ENCODE data around the gene SEPTIN10. TPM values are rescaled to one million over a fixed set of nuclear protein-coding genes. Genes with fewer than 3 reads are reported as not detected.
"Not testable (repeated sequence)": the region's sequence is repeated elsewhere in the genome, so short reads cannot be mapped to it uniquely, and the experiment has no call there.

SEPTIN10 gene
- total and polyA plus RNA-seq, 4 experiments from 2014 or later = 2.5 to 5.7 (median 4.2) TPM

DNA sequence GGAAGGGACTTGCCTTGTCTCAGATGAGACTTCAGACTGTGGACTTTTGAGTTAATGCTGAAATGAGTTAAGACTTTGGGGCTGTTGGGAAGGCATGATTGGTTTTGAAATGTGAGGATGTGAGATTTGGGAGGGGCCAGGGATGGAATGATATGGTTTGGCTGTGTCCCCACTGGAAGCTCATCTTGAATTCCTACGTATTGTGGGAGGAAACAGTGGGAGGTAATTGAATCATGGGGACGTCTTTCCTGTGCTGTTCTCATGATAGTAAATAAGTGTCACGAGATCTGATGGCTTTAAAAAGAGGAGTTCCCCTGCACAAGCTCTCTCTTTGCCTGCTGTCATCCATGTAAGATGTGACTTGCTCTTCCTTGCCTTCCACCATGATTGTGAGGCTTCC is 77.2 kb downstream of the SEPTIN10 start:
- not testable (repeated sequence) for H3K4me3 Mint-ChIP-seq; H3K4me3 ChIP-seq (ENCODE audit: low read length in 2 of 2)

DNA sequence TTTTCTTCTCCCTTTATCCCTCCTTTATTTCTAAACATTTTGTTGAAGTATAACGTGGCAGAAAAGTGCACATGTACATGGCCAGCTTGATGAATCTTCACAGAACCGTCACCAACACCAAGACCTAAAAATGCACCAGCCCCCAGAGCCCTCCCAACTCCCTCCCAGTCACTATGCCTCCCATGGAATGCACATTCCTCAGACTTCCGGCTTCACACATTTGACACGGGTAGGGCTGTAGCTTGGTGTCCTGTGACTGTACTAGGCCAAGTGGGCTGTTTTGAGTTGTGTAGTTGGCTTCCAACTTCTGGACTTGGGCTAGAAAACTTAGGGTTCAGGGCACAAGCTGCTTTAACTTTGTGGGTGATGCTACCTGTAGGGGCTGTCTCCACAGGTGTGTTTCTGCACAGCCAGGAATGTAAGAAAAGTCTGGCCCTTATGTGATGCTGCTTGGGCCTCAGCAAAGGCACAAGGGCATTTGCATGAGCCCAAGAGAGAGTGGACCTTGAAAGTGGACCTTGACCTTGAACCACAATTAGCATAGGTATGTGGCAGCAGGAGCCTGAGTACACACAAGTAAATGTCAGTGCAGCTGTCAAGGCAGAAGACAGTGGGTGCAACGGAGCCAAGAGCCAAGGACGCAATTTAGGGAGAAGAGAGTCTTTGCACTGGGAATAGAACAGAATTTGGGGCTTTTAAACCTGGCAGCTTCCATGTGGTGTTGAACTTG is 78.4 kb downstream of the SEPTIN10 start:
- peaks cover 6 to 17% of the 10 kb centered on the region in 2 donors for H3K27me3 Mint-ChIP-seq
- CTCF ChIA-PET (ENCODE audit: partially characterized antibody) = interaction anchor here (1.2 to 2.2 kb wide), 2 partner anchors 10 to 14 kb away, joined by 3 to 6 read pairs; no protein-coding TSS in a partner anchor
- H3K4me3 Mint-ChIP-seq = no peak overlapping the region

More for the DNA sequence above, 77.2 kb downstream of the SEPTIN10 start:
- POLR2A ChIA-PET (ENCODE audit: partially characterized antibody); intact Hi-C loops (cut with micrococcal nuclease); H3K9me3 Mint-ChIP-seq; H3K27me3 ChIP-seq (ENCODE audit: insufficient read depth, low read length); DNase-seq; H3K36me3 Mint-ChIP-seq; H3K27ac Mint-ChIP-seq; H3K4me1 Mint-ChIP-seq; H3K36me3 ChIP-seq (ENCODE audit: insufficient read depth, low read length); H3K9me3 ChIP-seq (ENCODE audit: control insufficient read depth in 1 of 2, low read length in 2 of 2); H3K4me1 ChIP-seq (ENCODE audit: insufficient read depth, low read length); H3K27ac ChIP-seq (ENCODE audit: low read depth, low read length): not testable (repeated sequence)
- peaks cover 7 to 19% of the 10 kb centered on the region in 2 donors for H3K27me3 Mint-ChIP-seq
- CTCF ChIA-PET (ENCODE audit: partially characterized antibody) = interaction anchor here (1.2 kb wide), 1 partner anchor 13 kb away, joined by 3 read pairs; no protein-coding TSS in a partner anchor

DNA sequence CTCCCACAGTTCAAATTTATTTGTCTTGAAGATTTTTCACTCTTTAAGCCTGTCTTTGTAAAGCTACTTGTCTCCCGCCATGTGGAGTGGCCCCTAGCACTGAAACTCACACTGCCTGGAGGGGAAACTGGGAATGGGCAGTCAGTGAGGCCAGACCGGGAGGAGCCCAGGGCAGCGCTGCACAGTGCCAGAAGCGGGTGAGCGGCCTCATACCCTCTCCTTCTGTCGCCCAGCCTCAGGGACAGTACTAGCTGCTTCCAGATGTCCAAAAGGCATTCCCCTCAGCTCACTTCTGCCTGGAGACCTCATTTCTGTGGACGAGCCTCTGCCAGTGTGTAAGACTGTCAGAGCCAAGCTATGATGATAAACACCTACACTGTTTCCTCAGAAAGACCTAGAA is 79.9 kb downstream of the SEPTIN10 start:
- H3K9me3 Mint-ChIP-seq = peaks cover 0 to 4% (median 0%) of the 10 kb centered on the region in 8 donors
- no peak overlapping the region for H3K4me3 Mint-ChIP-seq
- no peak for DNase-seq
- H3K4me1 Mint-ChIP-seq = no peaks in the 10 kb centered on the region
- intact Hi-C loops (cut with micrococcal nuclease) = no loop called here
- Histone ChIP-seq H3K4me1 (ENCODE audit: insufficient read depth, low read length) (no peaks in the 10 kb centered on the region), H3K9me3 (ENCODE audit: control insufficient read depth in 1 of 2, low read length in 2 of 2) (no peaks in the 10 kb centered on the region), H3K27me3 (ENCODE audit: insufficient read depth, low read length) (no peaks in the 10 kb centered on the region), H3K36me3 (ENCODE audit: insufficient read depth, low read length) (no peaks in the 10 kb centered on the region), H3K27ac (ENCODE audit: low read depth, low read length) (no peak overlapping the region), H3K4me3 (ENCODE audit: low read length in 2 of 2) (no peak overlapping the region)
- ChIA-PET CTCF (ENCODE audit: partially characterized antibody) (interaction anchor here (2.2 kb wide), 1 partner anchor 12 kb away, joined by 6 read pairs; no protein-coding TSS in a partner anchor), POLR2A (ENCODE audit: partially characterized antibody) (no interaction called here)
- peaks cover 12 to 22% of the 10 kb centered on the region in 2 donors for H3K27me3 Mint-ChIP-seq
- H3K27ac Mint-ChIP-seq = no peak overlapping the region
- no peaks in the 10 kb centered on the region for H3K36me3 Mint-ChIP-seq

More for the DNA sequence above, 78.4 kb downstream of the SEPTIN10 start:
- H3K9me3 ChIP-seq (ENCODE audit: control insufficient read depth in 1 of 2, low read length in 2 of 2) = no peaks in the 10 kb centered on the region
- H3K27me3 ChIP-seq (ENCODE audit: insufficient read depth, low read length) = no peaks in the 10 kb centered on the region
- H3K27ac ChIP-seq (ENCODE audit: low read depth, low read length) = no peak overlapping the region
- peak overlapping the region in 1 of 7 donors; percentile 74 for H3K27ac Mint-ChIP-seq
- no peaks in the 10 kb centered on the region for H3K4me1 Mint-ChIP-seq
- H3K36me3 Mint-ChIP-seq = no peaks in the 10 kb centered on the region
- intact Hi-C loops (cut with micrococcal nuclease) = no loop called here
- H3K9me3 Mint-ChIP-seq = peaks cover 0 to 4% (median 0%) of the 10 kb centered on the region in 8 donors
- H3K4me3 ChIP-seq (ENCODE audit: low read length in 2 of 2) = no peak overlapping the region
- DNase-seq = no peak
- no peaks in the 10 kb centered on the region for H3K36me3 ChIP-seq (ENCODE audit: insufficient read depth, low read length)
- POLR2A ChIA-PET (ENCODE audit: partially characterized antibody) = interaction anchor here (0.6 kb wide), 2 partner anchors 553 to 701 kb away, joined by 3 read pairs; no protein-coding TSS in a partner anchor
- no peaks in the 10 kb centered on the region for H3K4me1 ChIP-seq (ENCODE audit: insufficient read depth, low read length)

DNA sequence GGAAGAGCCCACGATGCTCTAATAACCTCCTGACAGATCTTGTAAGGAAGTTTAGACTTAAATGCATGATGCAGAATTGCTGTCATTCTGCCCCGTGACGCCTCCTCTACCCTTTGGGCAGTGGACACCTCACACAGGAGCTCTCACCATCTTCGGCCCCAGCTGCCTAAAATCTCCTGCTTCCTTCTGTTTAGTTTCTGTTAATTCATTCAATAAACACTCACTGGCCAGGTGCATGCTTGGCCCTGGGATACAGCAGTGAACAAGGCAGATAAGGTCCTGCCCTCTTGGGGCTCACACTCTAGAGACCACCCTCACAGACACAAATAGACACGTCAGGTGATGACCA is 81.1 kb downstream of the SEPTIN10 start:
- ChIA-PET POLR2A (ENCODE audit: partially characterized antibody) (no interaction called here), CTCF (ENCODE audit: partially characterized antibody) (no interaction called here)
- H3K27me3 ChIP-seq (ENCODE audit: insufficient read depth, low read length) = no peaks in the 10 kb centered on the region
- Mint-ChIP-seq H3K36me3 (no peaks in the 10 kb centered on the region), H3K27ac (no peak overlapping the region), H3K4me1 (no peaks in the 10 kb centered on the region), H3K27me3 (peaks cover 11 to 27% of the 10 kb centered on the region in 2 donors), H3K9me3 (peaks cover 0 to 4% (median 0%) of the 10 kb centered on the region in 8 donors), H3K4me3 (no peak overlapping the region)
- no peak overlapping the region for H3K27ac ChIP-seq (ENCODE audit: low read depth, low read length)
- H3K4me3 ChIP-seq (ENCODE audit: low read length in 2 of 2) = no peak overlapping the region
- intact Hi-C loops (cut with micrococcal nuclease) = no loop called here
- H3K36me3 ChIP-seq (ENCODE audit: insufficient read depth, low read length) = no peaks in the 10 kb centered on the region
- H3K9me3 ChIP-seq (ENCODE audit: control insufficient read depth in 1 of 2, low read length in 2 of 2) = no peaks in the 10 kb centered on the region
- no peaks in the 10 kb centered on the region for H3K4me1 ChIP-seq (ENCODE audit: insufficient read depth, low read length)
- no peak for DNase-seq

DNA sequence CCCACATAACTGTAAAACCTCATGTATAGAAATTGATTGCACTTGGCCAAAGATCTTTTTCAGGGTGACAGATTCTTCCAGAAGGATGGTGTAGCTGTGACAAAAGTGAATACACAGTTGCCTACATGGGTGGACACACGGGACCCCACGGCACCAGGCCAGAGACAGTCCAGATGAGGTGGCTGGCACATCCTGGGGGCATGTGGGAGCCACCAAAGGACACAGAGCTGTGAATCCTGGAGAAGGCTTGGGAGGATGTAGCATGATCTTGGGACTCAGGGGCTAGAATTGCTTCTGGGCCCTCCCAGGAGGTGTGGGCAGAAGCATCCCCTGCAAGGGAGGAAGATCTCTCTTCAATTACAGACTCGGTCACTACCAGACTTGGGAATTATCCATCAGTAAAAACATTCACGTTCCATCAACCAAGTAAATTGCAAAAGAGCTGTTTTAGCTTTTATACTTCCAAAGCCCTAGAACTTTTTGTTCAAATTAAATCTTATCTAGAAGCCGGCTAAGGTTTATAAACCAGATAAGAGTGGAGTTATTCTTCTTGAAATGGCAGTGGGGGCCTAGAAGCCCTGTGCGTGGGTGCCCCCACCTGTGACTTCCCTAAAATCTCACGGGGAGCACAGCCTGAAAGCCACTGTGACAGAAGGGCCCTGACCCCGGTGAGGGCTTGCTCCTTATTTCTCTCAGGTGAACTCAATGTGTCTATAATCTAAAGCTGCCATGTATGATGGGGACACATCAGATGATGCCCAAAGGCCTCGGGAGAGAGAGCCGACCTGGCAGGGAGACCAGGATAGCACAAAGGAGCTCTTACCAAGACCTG is 81.7 kb downstream of the SEPTIN10 start:
- intact Hi-C loops (cut with micrococcal nuclease) = no loop called here
- Histone ChIP-seq H3K9me3 (ENCODE audit: control insufficient read depth in 1 of 2, low read length in 2 of 2) (no peaks in the 10 kb centered on the region), H3K36me3 (ENCODE audit: insufficient read depth, low read length) (no peaks in the 10 kb centered on the region), H3K27ac (ENCODE audit: low read depth, low read length) (no peak overlapping the region), H3K27me3 (ENCODE audit: insufficient read depth, low read length) (no peaks in the 10 kb centered on the region), H3K4me3 (ENCODE audit: low read length in 2 of 2) (no peak overlapping the region), H3K4me1 (ENCODE audit: insufficient read depth, low read length) (no peaks in the 10 kb centered on the region)
- peaks cover 0 to 4% (median 0%) of the 10 kb centered on the region in 8 donors for H3K9me3 Mint-ChIP-seq
- no peaks in the 10 kb centered on the region for H3K36me3 Mint-ChIP-seq
- ChIA-PET CTCF (ENCODE audit: partially characterized antibody) (interaction anchor here (0.7 kb wide), 1 partner anchor 8 kb away, joined by 3 read pairs; no protein-coding TSS in a partner anchor), POLR2A (ENCODE audit: partially characterized antibody) (no interaction called here)
- peaks cover 12 to 29% of the 10 kb centered on the region in 2 donors for H3K27me3 Mint-ChIP-seq
- H3K4me3 Mint-ChIP-seq = no peak overlapping the region
- no peak for DNase-seq
- no peaks in the 10 kb centered on the region for H3K4me1 Mint-ChIP-seq
- no peak overlapping the region for H3K27ac Mint-ChIP-seq

DNA sequence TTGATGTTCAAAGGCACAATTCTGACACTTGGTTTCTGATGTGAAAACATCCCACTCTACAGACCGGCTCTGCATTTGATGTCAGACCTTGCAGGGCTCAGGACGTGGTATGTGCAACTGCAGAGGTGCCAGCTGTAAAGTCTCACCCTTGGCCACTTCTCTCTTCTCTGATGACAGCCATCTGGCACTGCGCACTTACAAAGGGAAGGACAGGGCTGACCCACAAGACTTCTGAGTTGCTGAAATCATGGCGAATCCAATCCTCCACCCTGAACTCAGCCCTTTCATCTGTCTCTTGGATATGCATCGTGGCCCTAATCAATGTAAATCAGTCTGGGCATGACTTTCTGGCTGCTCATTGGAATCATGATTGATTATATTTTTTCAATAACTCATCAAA is 82.5 kb downstream of the SEPTIN10 start:
- H3K27ac Mint-ChIP-seq = no peak overlapping the region
- Histone ChIP-seq H3K4me1 (ENCODE audit: insufficient read depth, low read length) (no peaks in the 10 kb centered on the region), H3K27ac (ENCODE audit: low read depth, low read length) (no peak overlapping the region), H3K36me3 (ENCODE audit: insufficient read depth, low read length) (no peaks in the 10 kb centered on the region), H3K9me3 (ENCODE audit: control insufficient read depth in 1 of 2, low read length in 2 of 2) (no peaks in the 10 kb centered on the region), H3K27me3 (ENCODE audit: insufficient read depth, low read length) (no peaks in the 10 kb centered on the region), H3K4me3 (ENCODE audit: low read length in 2 of 2) (no peak overlapping the region)
- ChIA-PET POLR2A (ENCODE audit: partially characterized antibody) (no interaction called here), CTCF (ENCODE audit: partially characterized antibody) (no interaction called here)
- no peaks in the 10 kb centered on the region for H3K36me3 Mint-ChIP-seq
- H3K4me1 Mint-ChIP-seq = no peaks in the 10 kb centered on the region
- intact Hi-C loops (cut with micrococcal nuclease) = no loop called here
- H3K9me3 Mint-ChIP-seq = peaks cover 0 to under 1% (median 0%) of the 10 kb centered on the region in 8 donors
- peaks cover 12 to 32% of the 10 kb centered on the region in 2 donors for H3K27me3 Mint-ChIP-seq
- no peak for DNase-seq
- H3K4me3 Mint-ChIP-seq = no peak overlapping the region

DNA sequence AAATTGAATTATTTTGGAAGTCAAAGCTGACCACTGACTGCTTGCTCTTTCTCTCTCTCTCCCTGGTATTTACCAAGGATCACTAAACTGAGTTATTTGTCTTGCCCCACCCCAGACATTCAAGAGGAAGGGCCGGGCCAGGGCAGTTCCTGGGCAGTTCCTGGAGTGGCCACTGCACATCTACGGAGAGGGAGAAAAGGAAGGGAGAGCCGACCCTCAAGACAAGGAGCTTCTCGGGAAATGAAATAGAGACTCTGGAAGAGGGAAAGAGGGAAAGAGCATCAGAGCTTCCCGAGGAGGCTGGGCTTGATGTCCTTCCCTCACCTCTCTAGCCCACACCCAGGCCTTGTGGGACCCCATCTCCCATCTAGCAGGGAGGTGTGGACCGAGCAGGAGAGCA is 83.1 kb downstream of the SEPTIN10 start:
- CTCF ChIA-PET (ENCODE audit: partially characterized antibody) = no interaction called here
- no peaks in the 10 kb centered on the region for H3K9me3 ChIP-seq (ENCODE audit: control insufficient read depth in 1 of 2, low read length in 2 of 2)

More for the DNA sequence above, 83.1 kb downstream of the SEPTIN10 start:
- Mint-ChIP-seq H3K27me3 (peaks cover 12 to 32% of the 10 kb centered on the region in 2 donors), H3K9me3 (no peaks in the 10 kb centered on the region), H3K27ac (no peak overlapping the region), H3K36me3 (no peaks in the 10 kb centered on the region), H3K4me3 (no peak overlapping the region), H3K4me1 (no peaks in the 10 kb centered on the region)
- no peak overlapping the region for H3K4me3 ChIP-seq (ENCODE audit: low read length in 2 of 2)
- no peak overlapping the region for H3K27ac ChIP-seq (ENCODE audit: low read depth, low read length)
- H3K27me3 ChIP-seq (ENCODE audit: insufficient read depth, low read length) = no peaks in the 10 kb centered on the region
- POLR2A ChIA-PET (ENCODE audit: partially characterized antibody) = no interaction called here
- intact Hi-C loops (cut with micrococcal nuclease) = no loop called here
- H3K36me3 ChIP-seq (ENCODE audit: insufficient read depth, low read length) = no peaks in the 10 kb centered on the region
- no peaks in the 10 kb centered on the region for H3K4me1 ChIP-seq (ENCODE audit: insufficient read depth, low read length)
- no peak for DNase-seq
